IMR-90 (cell line): ENCODE data around the gene C17orf107. TPM values are rescaled to one million over a fixed set of nuclear protein-coding genes. Genes with fewer than 3 reads are reported as not detected.

ENCODE experiments used
- ATAC-seq: fragments of 200-7000 bp; cut with Tn5 transposase; 2 replicates; pipeline ENCODE4 v1.9.1; 2020; ENCODE audit warnings: low read depth, mild to moderate bottlenecking, moderate library complexity
- BruUV-seq: library from RNA; stranded (reverse); fragments of 400-500 nt; replicated peaks from 2 replicates; lab custom pipeline; 2021; lab: Mats Ljungman, UMichigan
- CTCF ChIA-PET: fragments of 300-600 bp; formaldehyde crosslinking; extraction: SDS; loops from one replicate; lab custom pipeline; 2021; ENCODE audit warnings: antibody characterized with exemption; lab: Yijun Ruan, JAX
- POLR2A ChIA-PET: fragments of 300-600 bp; sonication (Branson Sonifier 250); formaldehyde crosslinking; loops from one replicate; lab custom pipeline; 2022; ENCODE audit warnings: antibody characterized with exemption; ENCODE audit not compliant: unreplicated experiment; lab: Charles Lee
- DNase-seq: peaks from one replicate; pipeline ENCODE4 v3.0.0; 2013
- H2AFZ ChIP-seq: replicated peaks from 2 replicates; pipeline ENCODE3; 2013; ENCODE audit warnings: low read length, mild to moderate bottlenecking; ENCODE audit not compliant: poor library complexity
- H2AK5ac ChIP-seq: 2 replicates; pipeline ENCODE4 v1.6.1; 2013; ENCODE audit warnings: low read depth, low read length, inconsistent platforms
- H2AK9ac ChIP-seq: replicated peaks from 2 replicates; pipeline ENCODE3; 2013; ENCODE audit warnings: mild to moderate bottlenecking, low read depth, low read length, moderate library complexity; ENCODE audit not compliant: poor library complexity
- H2BK120ac ChIP-seq: 2 replicates; pipeline ENCODE4 v1.6.1; 2013; ENCODE audit warnings: low read depth, low read length, inconsistent platforms
- H2BK15ac ChIP-seq: 3 replicates; pipeline ENCODE4 v1.6.1; 2013; ENCODE audit warnings: low read depth, low read length, inconsistent platforms
- H2BK20ac ChIP-seq: 2 replicates; pipeline ENCODE4 v1.6.1; 2013; ENCODE audit warnings: low read depth, mild to moderate bottlenecking, inconsistent platforms, low read length, moderate library complexity
- H2BK5ac ChIP-seq: 2 replicates; pipeline ENCODE4 v1.6.1; 2013; ENCODE audit warnings: mild to moderate bottlenecking, low read depth, low read length, inconsistent platforms; ENCODE audit not compliant: poor library complexity, severe bottlenecking
- H3K14ac ChIP-seq: replicated peaks from 2 replicates; pipeline ENCODE4 v1.6.1; 2013; ENCODE audit warnings: low read depth, low read length, inconsistent platforms
- H3K18ac ChIP-seq: 2 replicates; pipeline ENCODE4 v1.6.1; 2013; ENCODE audit warnings: low read depth, low read length, control low read depth
- H3K23ac ChIP-seq: 2 replicates; pipeline ENCODE4 v1.6.1; 2013; ENCODE audit warnings: low read depth, low read length, inconsistent platforms
- H3K27ac ChIP-seq: 2 replicates; pipeline ENCODE4 v1.5.1; 2013; ENCODE audit warnings: mild to moderate bottlenecking, control low read depth, low read length; ENCODE audit not compliant: insufficient read depth
- H3K27me3 ChIP-seq: 2 replicates; pipeline ENCODE4 v1.6.1; 2013; ENCODE audit warnings: low read length; ENCODE audit not compliant: control insufficient read depth, insufficient read depth
- H3K36me3 ChIP-seq: 2 replicates; pipeline ENCODE4 v1.6.1; 2013; ENCODE audit warnings: low read length, mixed read lengths; ENCODE audit not compliant: control insufficient read depth, insufficient read depth
- H3K4ac ChIP-seq: 2 replicates; pipeline ENCODE4 v1.6.1; 2013; ENCODE audit warnings: low read depth, low read length, inconsistent platforms
- H3K4me1 ChIP-seq: 2 replicates; pipeline ENCODE4 v1.6.1; 2013; ENCODE audit warnings: low read length, mixed read lengths; ENCODE audit not compliant: control insufficient read depth, insufficient read depth
- H3K4me2 ChIP-seq: 2 replicates; pipeline ENCODE4 v1.6.1; 2013; ENCODE audit warnings: low read depth, mild to moderate bottlenecking, control low read depth, low read length, moderate library complexity
- H3K4me3 ChIP-seq: 2 replicates; pipeline ENCODE4 v1.5.1; 2013; ENCODE audit warnings: low read depth, mild to moderate bottlenecking, control low read depth, low read length, moderate library complexity; ENCODE audit not compliant: insufficient read depth
- H3K56ac ChIP-seq: 2 replicates; pipeline ENCODE4 v1.6.1; 2013; ENCODE audit warnings: low read length, inconsistent platforms; ENCODE audit not compliant: insufficient read depth; ENCODE audit errors: extremely low read depth
- H3K79me1 ChIP-seq, 2 experiments: 2 replicates each; pipeline ENCODE4 v1.6.1; 2013; ENCODE audit warnings: low read length in 2 of 2, inconsistent platforms in 1 of 2, low read depth in 1 of 2
- H3K9ac ChIP-seq: 2 replicates; pipeline ENCODE4 v1.6.1; 2013; ENCODE audit warnings: low read depth, low read length, control low read depth
- H3K9me1 ChIP-seq: 2 replicates; pipeline ENCODE4 v1.6.1; 2013; ENCODE audit warnings: low read length, inconsistent platforms; ENCODE audit not compliant: insufficient read depth
- H3K9me3 ChIP-seq: 2 replicates; pipeline ENCODE4 v1.6.1; 2013; ENCODE audit warnings: low read length; ENCODE audit not compliant: control insufficient read depth, insufficient read depth
- H4K20me1 ChIP-seq: 2 replicates; pipeline ENCODE4 v1.6.1; 2013; ENCODE audit warnings: low read length, inconsistent platforms; ENCODE audit not compliant: insufficient read depth
- H4K5ac ChIP-seq: 2 replicates; pipeline ENCODE4 v1.6.1; 2013; ENCODE audit warnings: mild to moderate bottlenecking, low read depth, low read length, control low read depth
- H4K8ac ChIP-seq, 2 experiments: 2 replicates each; pipeline ENCODE4 v1.6.1; 2013; ENCODE audit warnings: low read depth in 2 of 2, low read length in 2 of 2, control low read depth in 1 of 2, inconsistent platforms in 1 of 2
- H4K91ac ChIP-seq: 2 replicates; pipeline ENCODE4 v1.6.1; 2013; ENCODE audit warnings: low read depth, low read length, inconsistent platforms; ENCODE audit not compliant: insufficient read depth
- BHLHE40 ChIP-seq: fragments of 150-350 bp; IDR thresholded peaks from 2 replicates; pipeline ENCODE4 v1.6.1; 2016; ENCODE audit warnings: mild to moderate bottlenecking, low read depth, low read length
- CEBPB ChIP-seq: IDR thresholded peaks from 2 replicates; pipeline ENCODE4 v1.6.1; 2012; ENCODE audit warnings: low read depth, low read length, improper control_type of control experiment
- CHD1 ChIP-seq: IDR thresholded peaks from 2 replicates; pipeline ENCODE4 v1.6.1; 2012; ENCODE audit warnings: low read depth, low read length, improper control_type of control experiment
- FOS ChIP-seq: fragments of 150-350 bp; IDR thresholded peaks from 2 replicates; pipeline ENCODE4 v1.6.1; 2016; ENCODE audit warnings: low read depth, low read length
- MAFK ChIP-seq: IDR thresholded peaks from 2 replicates; pipeline ENCODE4 v1.6.1; 2012; ENCODE audit warnings: low read depth, low read length, improper control_type of control experiment
- MAZ ChIP-seq: IDR thresholded peaks from 2 replicates; pipeline ENCODE4 v1.6.1; 2012; ENCODE audit warnings: low read depth, mild to moderate bottlenecking, low read length, improper control_type of control experiment, moderate library complexity, borderline replicate concordance
- MXI1 ChIP-seq: IDR thresholded peaks from 2 replicates; pipeline ENCODE4 v1.6.1; 2012; ENCODE audit warnings: low read depth, mild to moderate bottlenecking, low read length, moderate library complexity, borderline replicate concordance
- NFE2L2 ChIP-seq: fragments of 150-350 bp; IDR thresholded peaks from 2 replicates; pipeline ENCODE4 v1.6.1; 2016; ENCODE audit warnings: low read depth, mild to moderate bottlenecking, low read length
- POLR2A ChIP-seq: IDR thresholded peaks from 2 replicates; pipeline ENCODE4 v1.6.1; 2012; ENCODE audit warnings: mild to moderate bottlenecking, low read depth, low read length
- RAD21 ChIP-seq: IDR thresholded peaks from 2 replicates; pipeline ENCODE4 v1.6.1; 2012; ENCODE audit warnings: low read length, improper control_type of control experiment
- RFX5 ChIP-seq: IDR thresholded peaks from 2 replicates; pipeline ENCODE4 v1.8.0; 2012; ENCODE audit warnings: low read depth, mild to moderate bottlenecking, low read length, moderate library complexity
- SMC3 ChIP-seq: fragments of 150-350 bp; IDR thresholded peaks from 2 replicates; pipeline ENCODE4 v1.6.1; 2016; ENCODE audit warnings: low read depth, mild to moderate bottlenecking, antibody characterized with exemption, low read length, moderate library complexity
- WGBS, 2 experiments: methylation state at CpG; one replicate each; pipeline versions ENCODE4 v1.1.5 to v1.1.7; 2013; ENCODE audit warnings: missing lambda C conversion rate in 2 of 2; ENCODE audit not compliant: insufficient read length in 1 of 2; ENCODE audit errors: extremely low coverage in 2 of 2; 5-methylcytosine and 5-hydroxymethylcytosine counted together
- dilution Hi-C: fragments of 300-500 bp; cut with HindIII; formaldehyde crosslinking; loops from one replicate; pipeline ENCODE4 v1.14.3; 2018; ENCODE audit warnings: low sequenced_read_pairs; ENCODE audit not compliant: unreplicated experiment
- in situ Hi-C: fragments of 300-500 bp; cut with MboI; formaldehyde crosslinking; loops from 3 replicates; pipeline ENCODE4 v1.14.3; 2019; ENCODE audit warnings: low sequenced_read_pairs, inconsistent platforms, mixed read lengths
- intact Hi-C: fragments of 100-400 bp; cut with micrococcal nuclease; formaldehyde crosslinking; loops from 2 replicates; pipeline ENCODE4 v1.10.0; 2022
- polyA plus RNA-seq, 3 experiments: library from polyadenylated mRNA; depleted of rRNA; stranded (reverse); fragments of >200 nt; gene quantifications; 2 replicates each; pipeline ENCODE4 v1.2.3, GENCODE V29; 2012; ENCODE audit warnings: low replicate concordance in 1 of 3
- total RNA-seq: library from RNA; depleted of rRNA; stranded (reverse); fragments of >200 nt; gene quantifications from 2 replicates; pipeline ENCODE4 v1.2.3, GENCODE V29; 2012
- TF ChIP-seq, protein P1 (sequence below): fragments of 150-350 bp; IDR thresholded peaks from 2 replicates; pipeline ENCODE4 v1.6.1; 2016; ENCODE audit warnings: low read depth, mild to moderate bottlenecking, low read length, moderate library complexity, borderline replicate concordance
- TF ChIP-seq, protein P2 (sequence below): conservative IDR thresholded peaks from 2 replicates; pipeline ENCODE4 v1.5.1; 2012; ENCODE audit warnings: mild to moderate bottlenecking, low read depth, low read length, improper control_type of control experiment

Gene C17orf107
- total and polyA plus RNA-seq, 2 of the 4 experiments (the other 2 are of a cell fraction) = 0.54 to 0.82 TPM

DNA sequence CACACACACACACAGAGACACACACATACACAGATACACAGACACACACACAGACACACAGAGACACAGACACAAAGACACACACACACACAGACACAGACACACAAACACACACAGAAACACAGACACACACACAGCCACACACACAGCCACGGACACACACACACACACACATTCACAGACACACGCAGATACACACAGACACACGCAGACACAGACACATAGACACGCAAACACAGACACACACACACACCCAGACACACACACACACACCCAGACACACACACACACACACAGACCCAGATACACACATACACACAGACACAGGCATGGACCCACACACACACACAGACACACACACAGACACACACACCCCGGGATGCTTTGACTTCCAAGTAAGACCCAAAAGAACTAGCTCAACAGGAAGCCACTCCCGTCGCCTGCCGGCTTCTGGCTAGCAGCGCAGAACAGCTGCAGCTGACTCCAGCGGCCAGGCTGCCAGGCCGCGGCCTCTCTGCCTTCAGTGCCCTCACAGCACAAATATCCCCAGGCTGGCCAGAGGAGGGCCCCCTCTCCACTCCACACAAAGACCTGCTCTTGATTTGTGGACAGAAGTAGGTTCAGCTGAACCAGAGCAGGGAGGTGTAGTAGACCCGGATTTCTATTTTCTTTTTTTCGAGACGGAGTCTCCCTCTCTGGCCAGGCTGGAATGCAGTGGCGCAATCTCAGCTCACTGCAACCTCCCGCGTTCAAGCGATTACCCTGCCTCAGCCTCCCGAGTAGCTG lies 9.6 kb downstream of the C17orf107 start:
- H4K8ac ChIP-seq = peak overlapping the region; percentile 92 to 97; a peak in 3 of 4 replicates
- H3K9me1 ChIP-seq = no peaks in the 10 kb centered on the region
- H3K4ac ChIP-seq = peak overlapping the region; percentile 71
- peak overlapping the region; percentile 88; the same call in 1 of the 2 replicates for H2AK5ac ChIP-seq
- intact Hi-C loops (loop anchor here (1.0 to 5.0 kb wide), 4 partner anchors 31 to 153 kb away; partner anchors contain the start of genes RNF167, SLC25A11 and SPAG7), dilution Hi-C loops (no loop called here), in situ Hi-C loops (no loop called here)
- peaks cover 2% of the 10 kb centered on the region; the same call in 1 of the 2 replicates for H3K27me3 ChIP-seq
- no peak overlapping the region for H2BK20ac ChIP-seq
- no peak overlapping the region for H3K4me3 ChIP-seq
- DNase-seq = peak; percentile 92
- peak overlapping the region; percentile 40 for H4K5ac ChIP-seq
- no peak overlapping the region for H3K56ac ChIP-seq
- peak overlapping the region; percentile 71; the same call in 2 of the 3 replicates for H2BK15ac ChIP-seq
- ATAC-seq = peak; percentile 98
- H3K14ac ChIP-seq = peak overlapping the region; percentile 82
- H2BK5ac ChIP-seq = peak overlapping the region; percentile 53
- H3K36me3 ChIP-seq = no peaks in the 10 kb centered on the region
- H3K9ac ChIP-seq = peak overlapping the region; percentile 29
- no peaks in the 10 kb centered on the region for H3K9me3 ChIP-seq
- peak overlapping the region; percentile 39; the same call in 1 of the 2 replicates for H3K27ac ChIP-seq
- peak overlapping the region; percentile 55 for H4K91ac ChIP-seq
- POLR2A ChIA-PET = interaction anchor here (1.0 to 1.2 kb wide), 2 partner anchors 11 to 31 kb away, joined by 3 read pairs; partner anchors contain the start of genes RNF167 and SLC25A11
- CTCF ChIA-PET = interaction anchor here (0.6 to 1.7 kb wide), 15 partner anchors 10 to 766 kb away, joined by 3 to 15 read pairs (median 3); partner anchors contain the start of genes RNF167, SLC25A11, SPAG7 and ZZEF1
- H3K4me1 ChIP-seq = peaks cover 3% of the 10 kb centered on the region
- no TSS peak for BruUV-seq
- no peaks in the 10 kb centered on the region for H3K79me1 ChIP-seq
- H3K23ac ChIP-seq = peak overlapping the region; percentile 26; the same call in 1 of the 2 replicates
- WGBS, 2 experiments = 51% methylated on average over 6 of the region's 20 CpGs; no CpG with 5 or more reads in 1 of the 2 experiments
- H2BK120ac ChIP-seq = peak overlapping the region; percentile 54
- H2AK9ac ChIP-seq = peak overlapping the region; percentile 89
- H3K4me2 ChIP-seq = no peak overlapping the region; the same call in 1 of the 2 replicates
- peak overlapping the region; percentile 8; the same call in 1 of the 2 replicates for H3K18ac ChIP-seq
- peak overlapping the region; percentile 88 for H2AFZ ChIP-seq
- no peaks in the 10 kb centered on the region for H4K20me1 ChIP-seq
- TF ChIP-seq NFE2L2 (no peak), RFX5 (no peak), RAD21 (peak; percentile 84), FOS (no peak), MAZ (no peak; the same call in 1 of the 2 replicates), BHLHE40 (no peak; the same call in 1 of the 2 replicates), POLR2A (peak; percentile 45; the same call in 1 of the 2 replicates), CEBPB (peak; percentile 80), MXI1 (no peak), MAFK (no peak), CHD1 (no peak), SMC3 (peak; percentile 83)
- TF ChIP-seq, protein P1, sequence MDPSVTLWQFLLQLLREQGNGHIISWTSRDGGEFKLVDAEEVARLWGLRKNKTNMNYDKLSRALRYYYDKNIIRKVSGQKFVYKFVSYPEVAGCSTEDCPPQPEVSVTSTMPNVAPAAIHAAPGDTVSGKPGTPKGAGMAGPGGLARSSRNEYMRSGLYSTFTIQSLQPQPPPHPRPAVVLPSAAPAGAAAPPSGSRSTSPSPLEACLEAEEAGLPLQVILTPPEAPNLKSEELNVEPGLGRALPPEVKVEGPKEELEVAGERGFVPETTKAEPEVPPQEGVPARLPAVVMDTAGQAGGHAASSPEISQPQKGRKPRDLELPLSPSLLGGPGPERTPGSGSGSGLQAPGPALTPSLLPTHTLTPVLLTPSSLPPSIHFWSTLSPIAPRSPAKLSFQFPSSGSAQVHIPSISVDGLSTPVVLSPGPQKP = no peak
- TF ChIP-seq, protein P2, sequence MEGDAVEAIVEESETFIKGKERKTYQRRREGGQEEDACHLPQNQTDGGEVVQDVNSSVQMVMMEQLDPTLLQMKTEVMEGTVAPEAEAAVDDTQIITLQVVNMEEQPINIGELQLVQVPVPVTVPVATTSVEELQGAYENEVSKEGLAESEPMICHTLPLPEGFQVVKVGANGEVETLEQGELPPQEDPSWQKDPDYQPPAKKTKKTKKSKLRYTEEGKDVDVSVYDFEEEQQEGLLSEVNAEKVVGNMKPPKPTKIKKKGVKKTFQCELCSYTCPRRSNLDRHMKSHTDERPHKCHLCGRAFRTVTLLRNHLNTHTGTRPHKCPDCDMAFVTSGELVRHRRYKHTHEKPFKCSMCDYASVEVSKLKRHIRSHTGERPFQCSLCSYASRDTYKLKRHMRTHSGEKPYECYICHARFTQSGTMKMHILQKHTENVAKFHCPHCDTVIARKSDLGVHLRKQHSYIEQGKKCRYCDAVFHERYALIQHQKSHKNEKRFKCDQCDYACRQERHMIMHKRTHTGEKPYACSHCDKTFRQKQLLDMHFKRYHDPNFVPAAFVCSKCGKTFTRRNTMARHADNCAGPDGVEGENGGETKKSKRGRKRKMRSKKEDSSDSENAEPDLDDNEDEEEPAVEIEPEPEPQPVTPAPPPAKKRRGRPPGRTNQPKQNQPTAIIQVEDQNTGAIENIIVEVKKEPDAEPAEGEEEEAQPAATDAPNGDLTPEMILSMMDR = peak; percentile 89
